GM18907 (cell line): ENCODE results near the gene ANKLE2.

Experiments used
- ATAC-seq: cut with Tn5 transposase; IDR thresholded peaks from one replicate; pipeline ENCODE4 v1.9.1; 2021; ENCODE audit warnings: mild to moderate bottlenecking, moderate library complexity; ENCODE audit not compliant: unreplicated experiment

ANKLE2 gene

GRCh38 chr12:132747896-132748295, 13.7 kb downstream of the ANKLE2 start:
- no peak for ATAC-seq

GRCh38 chr12:132747395-132747794, 14.2 kb downstream of the ANKLE2 start:
- ATAC-seq: no peak

GRCh38 chr12:132746613-132747012, 15.0 kb downstream of the ANKLE2 start:
- ATAC-seq: no peak

- no peak for ATAC-seq
Observed at GRCh38 chr12:132743831-132744230, 17.8 kb downstream of the ANKLE2 start.

- ATAC-seq: no peak
Observed at GRCh38 chr12:132741620-132742019, 20.0 kb downstream of the ANKLE2 start.

GRCh38 chr12:132740652-132741051, 21.0 kb downstream of the ANKLE2 start:
- ATAC-seq: no peak

- no peak for ATAC-seq
Observed at GRCh38 chr12:132740313-132740646, 21.4 kb downstream of the ANKLE2 start.

GRCh38 chr12:132739600-132740312, 21.9 kb downstream of the ANKLE2 start:
- ATAC-seq: no peak

GRCh38 chr12:132736913-132737312, 24.7 kb downstream of the ANKLE2 start:
- no peak for ATAC-seq

GRCh38 chr12:132736378-132736777, 25.3 kb downstream of the ANKLE2 start:
- ATAC-seq: no peak

GRCh38 chr12:132735496-132735895, 26.1 kb downstream of the ANKLE2 start:
- ATAC-seq: no peak

- no peak for ATAC-seq
Observed at GRCh38 chr12:132734206-132734605, 27.4 kb downstream of the ANKLE2 start.

GRCh38 chr12:132731574-132731973, 30.1 kb downstream of the ANKLE2 start:
- ATAC-seq: no peak

- no peak for ATAC-seq
Observed at GRCh38 chr12:132730353-132730752, 31.3 kb downstream of the ANKLE2 start.

- ATAC-seq: no peak
Observed at GRCh38 chr12:132729541-132730320, 31.9 kb downstream of the ANKLE2 start.

GRCh38 chr12:132728502-132728901, 33.1 kb downstream of the ANKLE2 start:
- ATAC-seq: no peak

GRCh38 chr12:132727091-132727794, 34.4 kb downstream of the ANKLE2 start:
- ATAC-seq: no peak

- ATAC-seq: no peak
Observed at GRCh38 chr12:132726386-132726785, 35.2 kb downstream of the ANKLE2 start.

GRCh38 chr12:132724506-132725241, 37.0 kb downstream of the ANKLE2 start:
- ATAC-seq: no peak

GRCh38 chr12:132723764-132724140, 37.9 kb downstream of the ANKLE2 start:
- no peak for ATAC-seq
